Erythroblast (primary cell): Measurements from ENCODE around the gene RRP1.

Experiments used
- DNase-seq, 2 experiments: peaks; one replicate each; lab custom pipeline; 2025; lab: John Stamatoyannopoulos, UW
- GATA1 ChIP-seq: IDR thresholded peaks from 2 replicates; pipeline ENCODE4 v1.6.1; 2011; ENCODE audit warnings: low read depth, mild to moderate bottlenecking, control low read depth, low read length, moderate library complexity
- POLR2A ChIP-seq: IDR thresholded peaks from 2 replicates; pipeline ENCODE4 v1.6.1; 2011; ENCODE audit warnings: mild to moderate bottlenecking, low read length

RRP1 gene

GRCh38 chr21:43789276-43790009, at the start of gene RRP1:
TSS of gene RRP1 (plus strand) at chr21:43789577. CDS start at chr21:43789630, 53 bp downstream.
- peak; percentile 93 to 97 for DNase-seq
- TF ChIP-seq GATA1 (no peak), POLR2A (peak; percentile 77)

- peak in 1 of 2 experiments; percentile 25 for DNase-seq
- TF ChIP-seq POLR2A (no peak), GATA1 (no peak)
These were observed 49.5 kb upstream of the RRP1 start for GRCh38 chr21:43739621-43740435.

GRCh38 chr21:43740497-43741156, 48.8 kb upstream of the RRP1 start:
- DNase-seq = no peak
- TF ChIP-seq GATA1 = no peak
- no peak for TF ChIP-seq POLR2A

- TF ChIP-seq GATA1 = no peak
- no peak for TF ChIP-seq POLR2A
- no peak for DNase-seq
These were observed 47.8 kb upstream of the RRP1 start for GRCh38 chr21:43741423-43742096.

GRCh38 chr21:43743947-43744346, 45.4 kb upstream of the RRP1 start:
- peak in 1 of 2 experiments; percentile 34 for DNase-seq
- TF ChIP-seq POLR2A (no peak), GATA1 (no peak)

GRCh38 chr21:43744725-43745124, 44.7 kb upstream of the RRP1 start:
- TF ChIP-seq POLR2A = no peak
- no peak for DNase-seq

GRCh38 chr21:43745772-43746517, 43.4 kb upstream of the RRP1 start:
- TF ChIP-seq POLR2A = no peak
- TF ChIP-seq GATA1 = no peak
- DNase-seq = no peak

- no peak for TF ChIP-seq GATA1
- TF ChIP-seq POLR2A = no peak
- DNase-seq = no peak
These were observed 40.8 kb upstream of the RRP1 start for GRCh38 chr21:43748622-43749021.

- TF ChIP-seq GATA1 (no peak), POLR2A (no peak)
- DNase-seq = no peak
These were observed 39.6 kb upstream of the RRP1 start for GRCh38 chr21:43749651-43750262.

- TF ChIP-seq GATA1 = no peak
- peak in 1 of 2 experiments; percentile 15 for DNase-seq
These were observed 38.9 kb upstream of the RRP1 start for GRCh38 chr21:43750339-43751033.

GRCh38 chr21:43751955-43752591, 37.3 kb upstream of the RRP1 start:
- TF ChIP-seq POLR2A (no peak), GATA1 (no peak)
- no peak for DNase-seq
